ENCODE results near the gene RANBP1. TPM values are rescaled to one million over a fixed set of nuclear protein-coding genes. Genes with fewer than 3 reads are reported as not detected.

RANBP1 gene
- total and polyA plus RNA-seq, 9 of the 15 experiments (the other 6 are each of a cell fraction or from before 2014, with no cell fraction given): 162 to 2,891 (median 1,289) TPM

- TF ChIP-seq ZBTB34 (CRISPR knock-in tag; IDR thresholded peaks at IDR 0.05): 0 out of 2 replicates have a peak, but pooled peaks have one; percentile 3
- no peak for TF ChIP-seq PML (IDR thresholded peaks at IDR 0.05; ENCODE audit: low read length)
- TF ChIP-seq BRD4 (IDR thresholded peaks at IDR 0.05): no peak; the same call in 1 of the 2 replicates
- no peak for TF ChIP-seq ZNF140 (CRISPR knock-in tag; IDR thresholded peaks at IDR 0.05)
- TF ChIP-seq SREBF1 (IDR thresholded peaks at IDR 0.05; ENCODE audit: borderline replicate concordance, low read depth, low read length): 0 out of 2 replicates have a peak, but pooled peaks have one; percentile 53
- TF ChIP-seq KAT8 (IDR thresholded peaks at IDR 0.05; ENCODE audit: low read depth): no peak
- TF ChIP-seq SMAD1 (IDR thresholded peaks at IDR 0.05; ENCODE audit: low read depth, low read length, partially characterized antibody): peak; percentile 71
- peak; percentile 53; the same call in 1 of the 2 replicates for TF ChIP-seq CLOCK (CRISPR knock-in tag; IDR thresholded peaks at IDR 0.05; ENCODE audit: borderline replicate concordance)
- 0 out of 2 replicates have a peak, but pooled peaks have one; percentile 66 for TF ChIP-seq ZKSCAN1 (IDR thresholded peaks at IDR 0.05; ENCODE audit: low read depth, low read length)
- TF ChIP-seq E2F6 (IDR thresholded peaks at IDR 0.05; ENCODE audit: borderline replicate concordance in 1 of 2, extremely low read depth in 1 of 2, insufficient read depth in 1 of 2, insufficient read length in 1 of 2, low read depth in 1 of 2, low read length in 1 of 2, poor library complexity in 1 of 2, severe bottlenecking in 1 of 2): peak; percentile 94 to 97
- no peak for TF ChIP-seq PHB (CRISPR knock-in tag; IDR thresholded peaks at IDR 0.05)
- no peak for TF ChIP-seq ZNF280A (IDR thresholded peaks at IDR 0.05; ENCODE audit: low read depth, partially characterized antibody)
- no peak for TF ChIP-seq ADNP (tag; IDR thresholded peaks at IDR 0.05)
- no peak for TF ChIP-seq TCFL5 (CRISPR knock-in tag; conservative IDR thresholded peaks at IDR 0.05)
- no peak for TF ChIP-seq NCOA1 (IDR thresholded peaks at IDR 0.05; ENCODE audit: low read depth)
- TF ChIP-seq TRIM25 (IDR thresholded peaks at IDR 0.05; ENCODE audit: borderline replicate concordance): no peak
- no peak for TF ChIP-seq RB1 (IDR thresholded peaks at IDR 0.05; ENCODE audit: low read depth)
- TF ChIP-seq RFX7 (CRISPR knock-in tag; IDR thresholded peaks at IDR 0.05): no peak
- TF ChIP-seq ZNF507 (tag; conservative IDR thresholded peaks at IDR 0.05): no peak
Measured at GRCh38 chr22:20084547-20085413, 31.1 kb upstream of the RANBP1 start (continued).

All from K562 (cell line).